ENCODE measurements around the gene TENM4. TPM values are rescaled to one million over a fixed set of nuclear protein-coding genes. Genes with fewer than 3 reads are reported as not detected.

TENM4 gene
- total and polyA plus RNA-seq, 2 of the 8 experiments (the other 6 are each of a cell fraction or from before 2014, with no cell fraction given) = 3.5 to 7.2 TPM

- TF ChIP-seq CHD7 (IDR thresholded peaks at IDR 0.05; ENCODE audit: insufficient replicate concordance, low read length) (no peak), RAD21 (IDR thresholded peaks at IDR 0.05 in 1 of 2, conservative IDR thresholded peaks at IDR 0.05 in 1 of 2; ENCODE audit: low read depth in 2 of 2, low read length in 2 of 2) (no peak), TBP (IDR thresholded peaks at IDR 0.05; ENCODE audit: low read depth, low read length) (no peak), MAFK (IDR thresholded peaks at IDR 0.05; ENCODE audit: low read depth, low read length) (no peak), CTCF (IDR thresholded peaks at IDR 0.05; ENCODE audit: control extremely low read depth in 1 of 3, insufficient read depth in 1 of 3, low read depth in 1 of 3, low read length in 3 of 3) (no peak), KDM4A (IDR thresholded peaks at IDR 0.05; ENCODE audit: low read depth, low read length, severe bottlenecking) (no peak), KDM5A (IDR thresholded peaks at IDR 0.05; ENCODE audit: low read length) (no peak), CREB1 (IDR thresholded peaks at IDR 0.05) (no peak), SRF (IDR thresholded peaks at IDR 0.05; ENCODE audit: low read depth, low read length) (no peak)
Observed at GRCh38 chr11:79019277-79019676, 421.6 kb downstream of the TENM4 start (continued).
